Nephron (organoid): ENCODE measurements around the gene DLGAP4.

Source experiments
- H3K27ac Mint-ChIP-seq, 3 experiments: 2 replicates each; pipeline ENCODE4 v1.8.0; 2020; ENCODE audit warnings: mixed read lengths in 3 of 3, mild to moderate bottlenecking in 2 of 3, moderate library complexity in 1 of 3
- H3K27me3 Mint-ChIP-seq: 2 replicates; pipeline ENCODE4 v1.8.0; 2021; ENCODE audit warnings: low read depth, mild to moderate bottlenecking, moderate library complexity, mixed read lengths
- H3K36me3 Mint-ChIP-seq: 2 replicates; pipeline ENCODE4 v1.8.0; 2020; ENCODE audit warnings: low read depth, mixed read lengths
- H3K4me1 Mint-ChIP-seq: 2 replicates; pipeline ENCODE4 v1.8.0; 2020; ENCODE audit warnings: mixed read lengths
- H3K4me3 Mint-ChIP-seq, 3 experiments: 2 replicates each; pipeline ENCODE4 v1.8.0; 2020; ENCODE audit warnings: mild to moderate bottlenecking in 3 of 3, mixed read lengths in 3 of 3, moderate library complexity in 2 of 3
- H3K9me3 Mint-ChIP-seq: 2 replicates; pipeline ENCODE4 v1.8.0; 2020; ENCODE audit warnings: mixed read lengths
- TF ChIP-seq, protein P1 (sequence below), 3 experiments: fragments of 200-600 bp; sonication (generic); IDR thresholded peaks; one replicate each; pipeline ENCODE4 v1.5.0; 2021; ENCODE audit warnings: antibody characterized with exemption in 3 of 3; ENCODE audit not compliant: unreplicated experiment in 3 of 3

The DLGAP4 gene

GRCh38 chr20:36270744-36271638 is 35.1 kb upstream of the DLGAP4 start:
- TF ChIP-seq, protein P1, sequence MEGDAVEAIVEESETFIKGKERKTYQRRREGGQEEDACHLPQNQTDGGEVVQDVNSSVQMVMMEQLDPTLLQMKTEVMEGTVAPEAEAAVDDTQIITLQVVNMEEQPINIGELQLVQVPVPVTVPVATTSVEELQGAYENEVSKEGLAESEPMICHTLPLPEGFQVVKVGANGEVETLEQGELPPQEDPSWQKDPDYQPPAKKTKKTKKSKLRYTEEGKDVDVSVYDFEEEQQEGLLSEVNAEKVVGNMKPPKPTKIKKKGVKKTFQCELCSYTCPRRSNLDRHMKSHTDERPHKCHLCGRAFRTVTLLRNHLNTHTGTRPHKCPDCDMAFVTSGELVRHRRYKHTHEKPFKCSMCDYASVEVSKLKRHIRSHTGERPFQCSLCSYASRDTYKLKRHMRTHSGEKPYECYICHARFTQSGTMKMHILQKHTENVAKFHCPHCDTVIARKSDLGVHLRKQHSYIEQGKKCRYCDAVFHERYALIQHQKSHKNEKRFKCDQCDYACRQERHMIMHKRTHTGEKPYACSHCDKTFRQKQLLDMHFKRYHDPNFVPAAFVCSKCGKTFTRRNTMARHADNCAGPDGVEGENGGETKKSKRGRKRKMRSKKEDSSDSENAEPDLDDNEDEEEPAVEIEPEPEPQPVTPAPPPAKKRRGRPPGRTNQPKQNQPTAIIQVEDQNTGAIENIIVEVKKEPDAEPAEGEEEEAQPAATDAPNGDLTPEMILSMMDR (IDR thresholded peaks at IDR 0.05; ENCODE audit: unreplicated experiment in 3 of 3), result no peak
- Mint-ChIP-seq H3K4me1 (peaks cover 27% of the 10 kb centered on the region), H3K4me3 (no peak overlapping the region), H3K27ac (peak overlapping the region in 1 of 3 experiments; percentile 16), H3K36me3 (no peaks in the 10 kb centered on the region), H3K9me3 (no peaks in the 10 kb centered on the region), H3K27me3 (peaks cover 5% of the 10 kb centered on the region)

DNA sequence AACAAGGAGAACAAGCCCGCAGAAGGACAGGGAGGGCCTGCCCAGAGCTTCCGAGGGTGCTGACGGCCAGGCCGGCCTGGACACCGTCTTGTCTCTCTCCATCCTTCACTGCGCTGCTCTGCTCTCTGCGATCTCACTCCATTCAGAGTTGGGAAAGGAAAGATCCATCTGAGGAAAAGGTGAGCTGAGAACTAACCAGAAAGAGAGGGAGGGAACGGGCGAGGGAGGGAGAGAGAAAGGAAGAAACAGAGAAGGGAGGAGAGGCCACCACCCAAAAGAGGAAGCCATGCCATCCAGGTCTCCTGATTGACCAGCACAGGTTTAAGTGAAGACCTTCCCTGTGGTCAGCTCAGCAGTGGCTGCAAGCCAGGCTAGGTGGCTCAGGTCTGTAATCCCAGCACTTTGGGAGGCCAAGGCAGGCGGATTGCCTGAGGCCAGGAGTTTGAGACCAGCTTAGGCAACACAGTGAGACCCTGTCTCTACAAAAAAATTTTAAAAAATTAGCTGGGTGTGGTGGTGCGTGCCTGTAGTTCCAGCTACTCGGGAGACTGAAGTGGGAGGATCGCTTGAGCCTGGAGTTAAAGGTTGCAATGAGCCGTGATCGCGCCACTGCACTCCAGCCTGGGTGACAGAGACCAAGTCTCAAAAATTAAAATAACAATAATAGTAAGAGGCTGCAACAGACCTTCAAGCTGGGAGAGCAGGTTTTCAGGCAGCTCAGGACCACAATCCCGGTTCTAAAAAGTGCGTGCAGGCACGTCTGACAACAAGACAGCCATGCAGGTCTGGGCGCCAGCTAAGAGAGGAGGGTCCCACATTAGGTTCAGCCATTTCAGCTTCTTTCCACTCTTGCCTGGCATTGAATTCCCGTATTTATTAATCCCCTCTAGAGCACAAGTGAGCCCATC is 34.2 kb upstream of the DLGAP4 start:
- TF ChIP-seq, protein P1 (IDR thresholded peaks at IDR 0.05; ENCODE audit: unreplicated experiment in 3 of 3), result no peak
- H3K27me3 Mint-ChIP-seq, result peaks cover 5% of the 10 kb centered on the region
- H3K27ac Mint-ChIP-seq, result no peak overlapping the region
- no peaks in the 10 kb centered on the region for H3K36me3 Mint-ChIP-seq
- H3K9me3 Mint-ChIP-seq, result no peaks in the 10 kb centered on the region
- H3K4me1 Mint-ChIP-seq, result peaks cover 27% of the 10 kb centered on the region
- no peak overlapping the region for H3K4me3 Mint-ChIP-seq

DNA sequence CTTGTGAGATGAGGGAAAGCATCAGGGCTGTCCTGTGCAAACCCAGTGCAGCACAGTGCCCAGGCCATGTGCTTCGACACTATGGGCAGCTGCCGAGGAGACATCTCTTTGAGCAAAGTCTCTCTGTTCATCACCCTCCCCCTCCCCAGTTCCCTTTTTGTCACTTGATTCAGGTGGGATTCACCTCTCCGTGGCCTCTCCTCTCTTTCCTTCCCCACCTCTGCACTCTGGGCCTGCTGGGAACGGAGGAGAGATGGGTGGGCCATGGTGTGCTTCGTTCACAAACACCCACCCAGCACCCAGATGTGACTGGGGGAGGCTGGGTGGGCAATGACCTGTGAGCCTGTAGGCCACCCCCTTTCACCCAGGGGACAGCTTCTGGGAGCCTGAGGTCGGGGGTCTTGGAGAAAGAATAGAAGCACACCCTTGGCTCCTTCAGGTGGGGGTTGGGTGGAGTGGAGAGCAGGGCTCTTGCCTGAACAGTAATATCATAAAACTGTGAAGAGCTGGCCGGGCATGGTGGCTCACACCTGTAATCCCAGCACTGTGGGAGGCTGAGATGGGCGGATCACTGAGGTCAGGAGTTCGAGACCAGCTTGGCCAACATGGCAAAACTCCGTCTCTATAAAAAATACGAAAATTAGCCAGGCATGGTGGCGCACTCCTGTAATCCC is 33.5 kb upstream of the DLGAP4 start:
- H3K27ac Mint-ChIP-seq, result no peak overlapping the region
- no peak overlapping the region for H3K4me3 Mint-ChIP-seq
- H3K9me3 Mint-ChIP-seq, result no peaks in the 10 kb centered on the region
- TF ChIP-seq, protein P1 (IDR thresholded peaks at IDR 0.05; ENCODE audit: unreplicated experiment in 3 of 3), result no peak
- H3K4me1 Mint-ChIP-seq, result peaks cover 23% of the 10 kb centered on the region
- peaks cover 10% of the 10 kb centered on the region for H3K27me3 Mint-ChIP-seq
- no peaks in the 10 kb centered on the region for H3K36me3 Mint-ChIP-seq

DNA sequence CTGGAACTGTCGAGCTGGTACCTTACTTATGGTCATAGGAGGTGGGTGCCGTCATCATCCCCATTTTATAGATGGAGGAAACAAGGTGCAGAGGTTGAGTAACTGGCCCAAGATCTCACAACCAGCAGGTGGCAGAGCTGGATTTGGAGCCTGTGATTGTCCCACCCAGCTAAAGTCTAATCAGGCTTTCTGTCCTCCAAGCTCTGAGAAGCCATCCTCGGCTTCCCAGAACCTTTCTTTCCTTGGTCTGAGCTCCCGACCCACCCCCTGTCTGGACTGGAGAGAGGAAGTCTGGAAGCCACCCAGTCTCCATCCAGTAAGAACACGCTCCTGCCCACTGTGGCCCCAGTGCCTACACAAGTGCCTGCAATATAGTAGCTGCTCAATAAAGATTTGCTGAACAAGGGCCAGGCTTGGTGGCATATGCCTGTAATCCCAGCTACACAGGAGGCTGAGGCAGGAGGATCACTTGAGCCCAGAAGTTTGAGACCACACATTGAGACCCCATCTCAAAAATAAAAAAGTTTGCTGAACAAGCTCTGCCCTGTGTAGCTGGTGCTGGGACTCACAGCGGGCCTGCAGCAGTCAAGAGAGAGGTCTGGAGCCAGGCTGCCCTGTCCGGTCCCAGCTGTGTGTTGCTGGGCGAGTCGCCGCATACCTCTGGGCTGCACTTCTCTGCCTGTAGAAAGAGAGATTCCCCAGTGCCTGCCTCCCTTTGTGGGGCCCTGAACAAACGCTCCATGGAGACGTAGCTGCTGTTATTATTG is 32.5 kb upstream of the DLGAP4 start:
- no peak overlapping the region for H3K27ac Mint-ChIP-seq

More for the DNA sequence above, 32.5 kb upstream of the DLGAP4 start:
- Mint-ChIP-seq H3K27me3 (peaks cover 15% of the 10 kb centered on the region), H3K4me1 (peaks cover 14% of the 10 kb centered on the region), H3K36me3 (no peaks in the 10 kb centered on the region), H3K9me3 (no peaks in the 10 kb centered on the region), H3K4me3 (no peak overlapping the region)
- TF ChIP-seq, protein P1 (IDR thresholded peaks at IDR 0.05; ENCODE audit: unreplicated experiment in 3 of 3), result no peak
